Pancreas (tissue), 10 donors: ENCODE data around the gene EIF6. TPM values are rescaled to one million over a fixed set of nuclear protein-coding genes. Genes with fewer than 3 reads are reported as not detected.

Experiments used
- ATAC-seq, 4 donors: fragments of 200-7000 bp; cut with Tn5 transposase; one replicate each; pipeline versions ENCODE4 v1.8.0 to v1.9.1; 2020; ENCODE audit warnings: mild to moderate bottlenecking in 4 of 4, moderate library complexity in 4 of 4
- DNase-seq, 6 donors: peaks; one replicate each; pipeline ENCODE4 v3.0.0-alpha.2; 2020
- FAIRE-seq: peaks from 2 replicates; lab custom pipeline; 2012; peaks lifted over from hg19 to GRCh38; lab: Jason Lieb, UNC
- H3K27ac ChIP-seq, 4 donors: fragments of 200-600 bp; sonication (generic); 1 replicate in 3 of 4; 2 replicates in 1 of 4; pipeline versions ENCODE4 v1.5.0 to v1.8.0; 2020
- H3K27me3 ChIP-seq, 4 donors: fragments of 200-600 bp; one replicate each; pipeline ENCODE4 v1.8.0; 2021
- H3K36me3 ChIP-seq, 3 donors: fragments of 200-600 bp; sonication (generic) in 1 of 3; one replicate each; pipeline versions ENCODE4 v1.5.0 to v1.8.0; 2020 to 2021
- H3K4me1 ChIP-seq, 3 donors: fragments of 200-600 bp; one replicate each; pipeline ENCODE4 v1.8.0; 2021
- H3K4me3 ChIP-seq, 4 donors: fragments of 200-600 bp; sonication (generic) in 2 of 4; one replicate each; pipeline versions ENCODE4 v1.5.0 to v1.8.0; 2020 to 2021
- H3K9me3 ChIP-seq, 4 donors: fragments of 200-600 bp; one replicate each; pipeline ENCODE4 v1.8.0; 2021
- WGBS, 2 donors: extraction: QIAGEN DNeasy Blood & Tissue Kit; methylation state at CpG; one replicate each; pipeline ENCODE4 v1.1.7; 2013; 5-methylcytosine and 5-hydroxymethylcytosine counted together
- intact Hi-C, 3 donors: fragments of 100-400 bp; cut with DNase I; formaldehyde crosslinking; loops; one replicate each; pipeline versions ENCODE4 v1.11.1 to v1.14.2; 2022
- polyA plus RNA-seq, 2 donors: library from polyadenylated mRNA; stranded (reverse); fragments of 200-250 nt; gene quantifications; one replicate each; pipeline ENCODE4 v1.2.3, GENCODE V29; 2013
- total RNA-seq, 6 donors: library from RNA; stranded (reverse); fragmentation: NEBNext Ultra II Directional in 4 of 6; extraction: Animal tissue kit (Norgen Biotek cat#: 25700) in 4 of 6; gene quantifications; one replicate each; pipeline versions ENCODE4 v1.2.1 to v1.2.4, GENCODE V29; 2021 to 2023
- TF ChIP-seq, protein P1 (sequence below), 4 donors: fragments of 200-600 bp; sonication (generic) in 3 of 4; IDR thresholded peaks; one replicate each; pipeline versions ENCODE4 v1.5.0 to v1.8.0; 2021; ENCODE audit warnings: antibody characterized with exemption in 4 of 4
- donor health status: healthy with polysubstance abuse.
- donor health status: DM: no; HTN: no; CAD: no; lungs with moderate emphysema.
- donor health status: DM: no; HTN: no; CAD: no.
- donor health status: control.
- donor health status: control.
- donor health status: Bipolar disorder and iron deficiency.
- donor health status: DM: yes; HTN: yes; CAD: no.
- donor health status: DM: no; HTN: no; CAD: no.
- donor health status: DM: no; HTN: no; CAD: no.
- donor health status: DM: yes; HTN: yes; CAD: no.

The EIF6 gene
- total and polyA plus RNA-seq, 8 donors, result 30.6 to 79.4 (median 50.4) TPM

DNA sequence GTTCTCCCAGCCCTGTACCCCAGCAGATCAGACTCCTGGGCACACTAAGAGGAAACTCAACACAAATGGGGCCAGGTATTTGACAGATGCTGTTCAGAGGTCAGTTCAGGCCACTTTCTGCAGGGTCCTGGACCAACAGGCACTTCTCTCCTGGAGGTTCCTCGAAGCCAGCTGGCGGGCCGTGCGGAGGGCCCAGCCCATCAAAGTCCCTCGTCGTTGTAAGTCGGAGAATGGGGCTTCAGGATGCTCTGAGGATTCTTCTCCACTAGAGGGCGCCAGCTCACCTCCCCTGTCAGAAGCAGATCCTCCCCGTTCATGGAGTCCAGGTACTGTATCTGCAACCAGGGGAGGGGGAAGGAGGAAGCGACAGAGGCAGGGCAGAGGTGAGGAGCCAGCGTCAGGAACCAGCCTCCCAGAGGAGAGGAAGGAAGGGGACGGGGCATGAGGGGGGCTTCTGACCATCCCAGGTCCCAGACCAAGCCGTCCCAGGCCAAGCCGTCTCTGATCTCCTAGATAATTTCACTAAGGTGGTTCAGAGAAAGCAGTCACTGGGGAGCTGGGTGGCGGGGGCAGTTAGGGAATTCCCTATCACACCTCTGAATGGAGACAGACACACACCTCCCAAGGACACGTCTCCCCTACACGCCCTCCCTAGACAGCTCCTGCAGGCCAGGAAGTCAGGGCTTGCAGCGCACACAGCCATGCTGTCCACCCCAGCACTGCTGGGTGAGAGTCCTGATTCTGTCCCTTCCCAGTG is 19.3 kb upstream of the EIF6 start:
- intact Hi-C loops, result loop anchor here in 1 of 3 donors (5.0 kb wide), 1 partner anchor 133 kb away; the partner anchor contains the start of gene GDF5
- H3K36me3 ChIP-seq, result no peaks in the 10 kb centered on the region
- no peaks in the 10 kb centered on the region for H3K9me3 ChIP-seq
- TF ChIP-seq, protein P1, sequence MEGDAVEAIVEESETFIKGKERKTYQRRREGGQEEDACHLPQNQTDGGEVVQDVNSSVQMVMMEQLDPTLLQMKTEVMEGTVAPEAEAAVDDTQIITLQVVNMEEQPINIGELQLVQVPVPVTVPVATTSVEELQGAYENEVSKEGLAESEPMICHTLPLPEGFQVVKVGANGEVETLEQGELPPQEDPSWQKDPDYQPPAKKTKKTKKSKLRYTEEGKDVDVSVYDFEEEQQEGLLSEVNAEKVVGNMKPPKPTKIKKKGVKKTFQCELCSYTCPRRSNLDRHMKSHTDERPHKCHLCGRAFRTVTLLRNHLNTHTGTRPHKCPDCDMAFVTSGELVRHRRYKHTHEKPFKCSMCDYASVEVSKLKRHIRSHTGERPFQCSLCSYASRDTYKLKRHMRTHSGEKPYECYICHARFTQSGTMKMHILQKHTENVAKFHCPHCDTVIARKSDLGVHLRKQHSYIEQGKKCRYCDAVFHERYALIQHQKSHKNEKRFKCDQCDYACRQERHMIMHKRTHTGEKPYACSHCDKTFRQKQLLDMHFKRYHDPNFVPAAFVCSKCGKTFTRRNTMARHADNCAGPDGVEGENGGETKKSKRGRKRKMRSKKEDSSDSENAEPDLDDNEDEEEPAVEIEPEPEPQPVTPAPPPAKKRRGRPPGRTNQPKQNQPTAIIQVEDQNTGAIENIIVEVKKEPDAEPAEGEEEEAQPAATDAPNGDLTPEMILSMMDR (IDR thresholded peaks at IDR 0.05), result peak; percentile 81 to 95 (median 89)
- FAIRE-seq, result no peak
- no peak overlapping the region for H3K4me3 ChIP-seq
- no peaks in the 10 kb centered on the region for H3K27me3 ChIP-seq
- WGBS, 2 donors, result 25 to 28% methylated on average over 18 of the region's 18 CpGs
- no peak overlapping the region for H3K27ac ChIP-seq
- peak; percentile 69 to 86 (median 78) for DNase-seq
- peak; percentile 74 to 89 (median 86) for ATAC-seq
- peaks cover 0 to 5% (median 0%) of the 10 kb centered on the region in 3 donors for H3K4me1 ChIP-seq

DNA sequence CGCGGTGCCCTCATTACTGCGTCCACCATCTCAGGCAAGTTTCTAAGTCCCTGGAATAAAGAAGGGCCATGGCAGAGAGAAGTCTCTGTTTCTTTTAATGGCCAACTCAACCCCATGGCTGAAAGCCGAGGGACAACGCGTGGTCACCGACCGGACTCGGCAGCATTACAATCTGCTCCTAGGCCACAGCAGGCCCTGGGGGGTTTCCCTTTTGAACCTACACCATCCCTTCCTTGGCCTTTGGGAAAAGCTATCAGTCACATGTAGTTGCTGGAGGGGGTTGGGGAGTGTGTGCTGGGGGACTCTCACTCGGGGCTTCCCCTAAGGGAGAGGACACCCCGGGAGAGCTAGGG is 18.8 kb upstream of the EIF6 start:
- no peak overlapping the region for H3K4me3 ChIP-seq
- H3K4me1 ChIP-seq, result peaks cover 0 to 5% (median 0%) of the 10 kb centered on the region in 3 donors
- intact Hi-C loops, result loop anchor here in 1 of 3 donors (5.0 kb wide), 1 partner anchor 134 kb away; the partner anchor contains the start of gene GDF5
- WGBS, 2 donors, result 58 to 70% methylated on average over 11 of the region's 11 CpGs
- TF ChIP-seq, protein P1 (IDR thresholded peaks at IDR 0.05), result no peak
- ATAC-seq (no peak), DNase-seq (no peak), FAIRE-seq (no peak)
- H3K27me3 ChIP-seq, result no peaks in the 10 kb centered on the region
- H3K27ac ChIP-seq, result no peak overlapping the region
- no peaks in the 10 kb centered on the region for H3K36me3 ChIP-seq
- H3K9me3 ChIP-seq, result no peaks in the 10 kb centered on the region

DNA sequence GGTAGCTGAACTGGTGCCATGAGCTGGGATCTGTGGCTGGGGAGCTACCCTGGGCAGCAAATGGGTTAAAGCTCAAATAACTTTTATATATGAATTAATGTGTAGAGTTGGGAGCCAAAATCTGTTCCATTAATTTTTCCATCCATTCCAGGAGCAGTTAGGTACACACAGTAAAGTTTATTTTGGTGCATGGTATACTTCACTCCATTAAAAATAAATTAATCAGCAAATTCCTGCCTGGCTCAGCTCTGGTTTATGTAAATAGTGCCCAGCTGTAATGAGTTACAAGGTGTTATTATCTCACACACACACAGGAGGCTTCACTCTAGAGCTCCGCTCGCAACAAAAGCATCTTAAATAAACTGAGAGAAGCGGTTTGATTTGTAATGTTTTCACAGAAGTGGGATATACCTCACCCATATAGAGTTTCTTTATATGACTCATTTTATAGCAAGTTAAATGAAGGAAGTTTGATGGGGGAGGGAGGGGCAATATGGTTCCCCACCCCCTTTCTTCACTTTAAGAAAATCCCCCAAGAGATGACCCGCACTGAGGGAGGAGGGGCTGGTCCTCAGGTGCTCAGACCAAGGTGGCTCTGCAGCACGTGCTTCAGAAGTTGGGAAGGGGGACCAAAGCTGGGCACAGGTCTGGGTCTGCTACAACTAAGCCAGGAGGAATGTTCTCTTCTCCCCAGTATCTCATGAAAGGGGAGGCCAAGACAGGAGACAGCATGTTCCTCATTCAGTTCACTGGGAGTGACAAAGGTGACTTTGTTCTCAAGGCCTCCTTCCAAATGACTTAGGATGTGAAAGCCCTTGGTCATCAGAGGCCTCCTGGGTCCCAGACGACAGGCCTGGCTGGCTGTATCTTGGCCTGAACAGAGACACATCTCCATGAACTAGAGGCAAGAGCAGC is 18.1 kb upstream of the EIF6 start:
- intact Hi-C loops, result loop anchor here in 1 of 3 donors (5.0 kb wide), 1 partner anchor 135 kb away; the partner anchor contains the start of gene GDF5

DNA sequence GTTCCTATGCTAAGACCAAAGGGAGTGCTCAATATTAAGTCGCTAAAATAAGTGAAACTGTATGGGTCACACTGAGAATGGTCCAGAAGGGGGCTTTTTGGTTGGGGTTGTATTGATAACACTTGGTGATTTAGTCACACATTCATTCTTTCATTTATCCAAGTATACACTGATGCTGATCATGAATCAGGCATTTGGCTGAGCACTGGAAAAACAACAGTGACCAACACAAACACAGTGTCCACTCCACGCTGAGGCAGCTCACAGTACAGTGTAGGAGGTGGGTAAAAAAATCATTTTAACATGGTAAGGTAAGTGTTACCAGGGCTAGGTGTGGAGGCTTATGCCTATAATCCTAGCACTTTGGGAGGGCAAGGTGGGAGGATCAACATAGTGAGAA is 16.9 kb upstream of the EIF6 start:
- Histone ChIP-seq H3K4me1 (no peaks in the 10 kb centered on the region), H3K36me3 (no peaks in the 10 kb centered on the region), H3K4me3 (no peak overlapping the region), H3K9me3 (no peaks in the 10 kb centered on the region), H3K27ac (no peak overlapping the region), H3K27me3 (no peaks in the 10 kb centered on the region)
- 82 to 85% methylated on average over 2 of the region's 2 CpGs for whole genome bisulfite sequencing, 2 donors
- FAIRE-seq (no peak), ATAC-seq (no peak), DNase-seq (no peak)
- intact Hi-C loops, result loop anchor here in 1 of 3 donors (5.0 kb wide), 1 partner anchor 136 kb away; the partner anchor contains the start of gene GDF5
- TF ChIP-seq, protein P1 (IDR thresholded peaks at IDR 0.05), result no peak

More for the DNA sequence above, 18.1 kb upstream of the EIF6 start:
- Histone ChIP-seq H3K9me3 (no peaks in the 10 kb centered on the region), H3K4me3 (no peak overlapping the region), H3K4me1 (no peaks in the 10 kb centered on the region), H3K27me3 (no peaks in the 10 kb centered on the region), H3K36me3 (no peaks in the 10 kb centered on the region), H3K27ac (no peak overlapping the region)
- FAIRE-seq (no peak), DNase-seq (no peak), ATAC-seq (peak in 1 of 4 donors; percentile 41)
- TF ChIP-seq, protein P1 (IDR thresholded peaks at IDR 0.05), result no peak
- WGBS, 2 donors, result 84 to 86% methylated on average over 6 of the region's 6 CpGs
